ENCODE measurements around the gene PCDHA1.
A peak's percentile ranks its signal among the peaks of the same experiment; 100 is the strongest.

Gene PCDHA1

DNA sequence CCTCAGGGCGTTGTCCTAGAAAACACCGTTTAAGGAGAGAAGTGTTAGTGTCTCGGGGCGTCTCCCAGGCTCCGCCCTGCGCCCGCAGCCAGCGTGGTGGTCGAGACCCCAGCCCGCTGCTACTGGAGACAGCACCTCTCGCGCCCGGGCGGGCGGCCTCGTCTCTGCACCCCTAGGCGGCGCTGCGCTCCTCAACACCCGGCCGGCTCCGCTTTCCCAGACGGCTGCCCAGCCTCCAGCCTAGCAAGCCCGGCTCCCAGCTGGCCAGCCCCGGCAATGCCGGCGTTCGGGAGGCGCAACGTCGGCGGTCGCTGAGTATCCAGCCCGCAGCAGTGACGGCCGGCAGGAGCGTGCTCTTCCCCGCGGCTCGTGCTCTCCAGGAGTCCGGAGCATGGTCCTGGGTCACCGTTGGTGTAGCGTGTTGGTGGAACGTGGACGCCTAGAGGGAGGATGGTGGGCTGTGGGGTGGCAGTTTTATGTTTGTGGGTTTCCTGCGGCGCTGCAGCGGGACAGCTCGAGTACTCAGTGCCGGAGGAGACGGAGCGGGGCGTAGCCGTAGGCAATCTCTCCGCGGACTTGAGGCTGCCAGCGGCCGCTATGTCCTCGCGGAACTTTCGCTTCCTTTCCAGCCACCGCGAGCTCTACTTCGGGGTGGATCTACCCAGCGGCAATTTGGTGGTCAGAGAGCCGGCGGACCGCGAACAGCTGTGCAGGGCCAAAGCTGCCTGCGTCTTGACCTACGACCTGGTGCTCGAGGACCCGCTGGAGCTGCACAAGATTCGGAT lies 140.7 kb downstream of the PCDHA1 start:
- H3K27ac ChIP-seq (ENCODE audit: insufficient read depth, low read depth, low read length, poor library complexity, severe bottlenecking), result no peak overlapping the region
- no peaks in the 10 kb centered on the region for H3K36me3 ChIP-seq (ENCODE audit: control insufficient read depth, insufficient read depth, low read length)
- H3K4me1 ChIP-seq (ENCODE audit: control insufficient read depth, insufficient read depth, low read length), result no peaks in the 10 kb centered on the region
- H3K27me3 ChIP-seq (ENCODE audit: control insufficient read depth, insufficient read depth, low read length, poor library complexity, severe bottlenecking), result peaks cover 41% of the 10 kb centered on the region
- H3K4me3 ChIP-seq (ENCODE audit: insufficient read depth, low read depth, low read length), result peak overlapping the region; percentile 46
- no peaks in the 10 kb centered on the region for H3K9me3 ChIP-seq (ENCODE audit: control insufficient read depth, low read length)
- 3 to 4% methylated on average over 74 of the region's 74 CpGs for WGBS, 2 experiments

DNA sequence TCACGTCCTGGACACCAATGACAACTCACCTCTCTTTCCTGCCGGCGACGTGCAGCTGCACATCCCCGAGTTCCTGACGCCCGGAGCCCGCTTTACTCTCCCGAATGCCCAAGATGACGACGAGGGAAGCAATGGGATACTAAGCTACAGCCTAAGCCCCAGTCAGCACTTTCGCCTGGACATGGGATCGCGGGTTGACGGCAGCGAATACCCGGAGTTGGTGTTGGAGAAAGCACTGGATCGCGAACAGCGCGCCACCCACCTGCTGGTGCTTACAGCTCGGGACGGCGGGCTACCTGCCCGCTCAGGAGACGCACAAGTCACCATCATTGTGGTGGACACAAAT lies 141.3 kb downstream of the PCDHA1 start:
- Histone ChIP-seq H3K27me3 (ENCODE audit: control insufficient read depth, insufficient read depth, low read length, poor library complexity, severe bottlenecking) (peaks cover 41% of the 10 kb centered on the region), H3K9me3 (ENCODE audit: control insufficient read depth, low read length) (no peaks in the 10 kb centered on the region), H3K36me3 (ENCODE audit: control insufficient read depth, insufficient read depth, low read length) (no peaks in the 10 kb centered on the region), H3K4me3 (ENCODE audit: insufficient read depth, low read depth, low read length) (peak overlapping the region; percentile 46), H3K27ac (ENCODE audit: insufficient read depth, low read depth, low read length, poor library complexity, severe bottlenecking) (no peak overlapping the region), H3K4me1 (ENCODE audit: control insufficient read depth, insufficient read depth, low read length) (no peaks in the 10 kb centered on the region)
- 37 to 49% methylated on average over 26 of the region's 26 CpGs for WGBS, 2 experiments

DNA sequence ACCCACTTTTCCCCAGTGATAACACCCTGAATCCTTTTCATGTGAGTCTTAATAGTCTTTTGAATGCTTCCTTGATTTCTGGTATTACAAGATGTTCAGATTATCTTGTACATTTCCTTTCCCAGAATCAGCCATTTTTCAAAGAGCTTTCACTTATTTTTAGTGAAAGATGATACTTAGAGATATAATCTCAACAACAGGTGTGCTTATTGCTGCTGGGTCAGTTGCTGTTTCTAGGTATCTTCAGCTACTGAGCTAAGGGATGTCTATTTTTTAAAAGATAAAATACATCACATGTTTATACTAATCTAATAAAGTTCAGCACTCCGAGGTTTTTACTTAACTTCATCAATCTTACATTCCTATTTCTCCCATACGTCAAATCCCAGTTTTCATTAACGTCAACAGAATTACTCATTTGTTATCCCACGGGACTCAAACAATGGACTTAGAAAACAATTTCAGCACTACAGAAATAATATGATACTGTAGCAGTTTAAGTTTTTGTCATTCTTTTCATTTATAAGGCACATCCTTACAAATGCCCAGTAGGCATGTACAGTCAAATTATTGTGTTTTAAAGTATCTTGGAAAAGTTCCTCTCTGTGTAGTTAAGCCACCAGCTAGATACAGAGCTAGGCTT lies 149.1 kb downstream of the PCDHA1 start:
- Histone ChIP-seq H3K4me3 (ENCODE audit: insufficient read depth, low read depth, low read length) (no peak overlapping the region), H3K36me3 (ENCODE audit: control insufficient read depth, insufficient read depth, low read length) (no peaks in the 10 kb centered on the region), H3K9me3 (ENCODE audit: control insufficient read depth, low read length) (no peaks in the 10 kb centered on the region), H3K27ac (ENCODE audit: insufficient read depth, low read depth, low read length, poor library complexity, severe bottlenecking) (no peak overlapping the region), H3K27me3 (ENCODE audit: control insufficient read depth, insufficient read depth, low read length, poor library complexity, severe bottlenecking) (no peaks in the 10 kb centered on the region), H3K4me1 (ENCODE audit: control insufficient read depth, insufficient read depth, low read length) (no peaks in the 10 kb centered on the region)
- 92 to 93% methylated on average over 4 of the region's 4 CpGs for WGBS, 2 experiments

DNA sequence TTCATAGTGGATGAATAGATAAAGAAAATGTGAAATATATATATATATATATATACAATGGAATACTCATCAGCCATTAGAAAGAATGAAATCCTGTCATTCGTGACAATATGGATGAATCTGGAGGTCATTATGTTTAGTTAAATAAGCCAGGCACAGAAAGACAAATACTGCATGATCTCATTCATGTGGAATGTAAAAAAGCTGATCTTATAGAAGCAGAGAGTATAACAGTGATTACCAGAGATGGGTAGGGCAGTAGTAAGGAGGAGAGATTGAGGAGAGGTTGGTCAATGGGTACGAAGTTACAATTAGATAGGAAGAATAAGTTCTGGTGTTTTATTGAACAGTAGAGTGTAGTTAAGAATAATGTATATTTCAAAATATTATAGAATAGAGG lies 160.6 kb downstream of the PCDHA1 start:
- Histone ChIP-seq H3K27me3 (ENCODE audit: control insufficient read depth, insufficient read depth, low read length, poor library complexity, severe bottlenecking) (no peaks in the 10 kb centered on the region), H3K9me3 (ENCODE audit: control insufficient read depth, low read length) (no peaks in the 10 kb centered on the region), H3K4me3 (ENCODE audit: insufficient read depth, low read depth, low read length) (no peak overlapping the region), H3K36me3 (ENCODE audit: control insufficient read depth, insufficient read depth, low read length) (no peaks in the 10 kb centered on the region), H3K27ac (ENCODE audit: insufficient read depth, low read depth, low read length, poor library complexity, severe bottlenecking) (no peak overlapping the region), H3K4me1 (ENCODE audit: control insufficient read depth, insufficient read depth, low read length) (no peaks in the 10 kb centered on the region)
- 74 to 80% methylated on average over 2 of the region's 2 CpGs for WGBS, 2 experiments

DNA sequence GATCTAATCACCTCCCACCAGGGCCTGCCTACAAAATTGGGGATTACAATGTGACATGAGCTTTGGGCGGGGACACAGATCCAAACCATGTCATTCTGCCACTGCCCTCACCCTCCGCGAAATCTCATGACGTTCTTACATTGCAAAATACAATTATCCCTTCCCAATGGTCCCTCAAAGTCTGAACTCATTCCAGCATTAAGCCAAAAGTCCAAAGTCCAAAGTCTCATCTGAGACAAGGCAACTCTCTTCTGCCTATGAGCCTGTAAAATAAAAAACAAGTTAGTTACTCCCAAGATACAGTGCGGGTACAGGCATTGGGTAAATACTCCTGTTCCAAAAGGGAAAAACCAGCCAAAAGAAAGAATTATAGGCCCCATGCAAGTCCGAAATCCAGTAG lies 165.7 kb downstream of the PCDHA1 start:
- no peaks in the 10 kb centered on the region for H3K36me3 ChIP-seq (ENCODE audit: control insufficient read depth, insufficient read depth, low read length)
- H3K27me3 ChIP-seq (ENCODE audit: control insufficient read depth, insufficient read depth, low read length, poor library complexity, severe bottlenecking), result no peaks in the 10 kb centered on the region
- H3K4me3 ChIP-seq (ENCODE audit: insufficient read depth, low read depth, low read length), result no peak overlapping the region
- H3K4me1 ChIP-seq (ENCODE audit: control insufficient read depth, insufficient read depth, low read length), result no peaks in the 10 kb centered on the region
- 75 to 84% methylated on average over 6 of the region's 6 CpGs for WGBS, 2 experiments
- no peak overlapping the region for H3K27ac ChIP-seq (ENCODE audit: insufficient read depth, low read depth, low read length, poor library complexity, severe bottlenecking)
- no peaks in the 10 kb centered on the region for H3K9me3 ChIP-seq (ENCODE audit: control insufficient read depth, low read length)

DNA sequence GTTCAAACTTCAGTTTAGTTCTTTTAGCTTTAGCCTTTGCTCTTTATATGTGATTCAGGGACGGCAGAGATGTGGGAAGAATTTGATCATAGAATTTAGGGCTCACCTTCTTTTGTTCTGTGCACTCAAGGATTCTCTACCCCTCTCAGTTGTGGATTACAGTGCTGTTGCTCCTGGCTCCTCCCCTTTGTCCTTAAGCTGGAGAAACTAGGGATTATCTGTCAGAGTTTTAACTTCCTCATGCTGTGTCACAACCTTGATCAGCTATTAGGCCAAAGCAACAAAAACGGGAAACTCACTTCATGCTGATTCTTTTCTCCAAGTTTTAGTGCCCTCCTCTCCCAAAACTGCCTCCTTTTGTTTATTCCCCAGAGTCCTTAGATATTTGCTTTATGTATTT lies 167.3 kb downstream of the PCDHA1 start:
- no peaks in the 10 kb centered on the region for H3K27me3 ChIP-seq (ENCODE audit: control insufficient read depth, insufficient read depth, low read length, poor library complexity, severe bottlenecking)
- no peaks in the 10 kb centered on the region for H3K36me3 ChIP-seq (ENCODE audit: control insufficient read depth, insufficient read depth, low read length)
- H3K27ac ChIP-seq (ENCODE audit: insufficient read depth, low read depth, low read length, poor library complexity, severe bottlenecking), result no peak overlapping the region
- H3K9me3 ChIP-seq (ENCODE audit: control insufficient read depth, low read length), result no peaks in the 10 kb centered on the region
- 53 to 60% methylated on average over 2 of the region's 2 CpGs for WGBS, 2 experiments
- no peaks in the 10 kb centered on the region for H3K4me1 ChIP-seq (ENCODE audit: control insufficient read depth, insufficient read depth, low read length)
- H3K4me3 ChIP-seq (ENCODE audit: insufficient read depth, low read depth, low read length), result no peak overlapping the region

DNA sequence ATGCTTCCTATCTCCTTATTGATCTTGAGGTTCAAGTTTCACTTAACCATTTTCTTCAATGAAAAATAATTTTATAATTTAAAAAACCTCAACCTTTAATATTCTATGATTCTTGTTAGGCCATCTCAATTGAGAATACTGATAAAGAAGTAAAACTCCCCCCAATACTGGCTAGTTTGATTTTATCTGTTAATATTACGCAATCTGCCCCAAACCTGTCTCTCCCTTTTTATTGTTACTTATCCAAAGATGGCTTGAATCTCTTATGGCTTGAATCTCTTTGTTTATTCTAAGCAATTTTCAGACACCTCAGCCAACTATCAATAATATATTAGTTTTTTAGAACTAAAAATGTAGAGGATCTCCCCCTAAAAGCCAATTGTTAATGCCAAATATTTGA lies 176.2 kb downstream of the PCDHA1 start:
- no peak overlapping the region for H3K4me3 ChIP-seq (ENCODE audit: insufficient read depth, low read depth, low read length)
- whole genome bisulfite sequencing, 2 experiments, result 90 to 100% methylated on average over 1 of the region's 1 CpG
- peaks cover 6% of the 10 kb centered on the region for H3K4me1 ChIP-seq (ENCODE audit: control insufficient read depth, insufficient read depth, low read length)
- H3K27ac ChIP-seq (ENCODE audit: insufficient read depth, low read depth, low read length, poor library complexity, severe bottlenecking), result no peak overlapping the region
- no peaks in the 10 kb centered on the region for H3K9me3 ChIP-seq (ENCODE audit: control insufficient read depth, low read length)
- no peaks in the 10 kb centered on the region for H3K36me3 ChIP-seq (ENCODE audit: control insufficient read depth, insufficient read depth, low read length)
- H3K27me3 ChIP-seq (ENCODE audit: control insufficient read depth, insufficient read depth, low read length, poor library complexity, severe bottlenecking), result peaks cover 31% of the 10 kb centered on the region

DNA sequence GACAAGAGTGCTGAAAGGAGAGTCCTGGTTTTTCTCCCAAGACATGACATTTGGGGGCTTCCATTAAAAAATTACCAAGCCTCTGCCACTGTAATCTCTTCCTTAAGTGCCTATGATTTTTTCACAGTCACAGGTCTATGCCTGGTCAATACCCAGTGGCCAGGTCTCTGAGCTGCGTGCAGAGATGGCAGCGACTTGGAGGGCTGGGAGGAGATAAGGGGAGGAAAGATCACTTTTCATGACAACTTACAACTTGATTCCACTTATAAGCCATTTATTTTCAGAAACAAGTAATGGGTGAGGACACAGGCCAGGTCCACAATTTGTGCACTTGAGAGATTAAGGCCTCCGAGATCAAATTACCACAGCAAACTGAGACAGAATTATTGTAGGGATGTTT lies 178.4 kb downstream of the PCDHA1 start:
- H3K4me3 ChIP-seq (ENCODE audit: insufficient read depth, low read depth, low read length), result no peak overlapping the region
- H3K27ac ChIP-seq (ENCODE audit: insufficient read depth, low read depth, low read length, poor library complexity, severe bottlenecking), result no peak overlapping the region
- no peaks in the 10 kb centered on the region for H3K36me3 ChIP-seq (ENCODE audit: control insufficient read depth, insufficient read depth, low read length)
- H3K27me3 ChIP-seq (ENCODE audit: control insufficient read depth, insufficient read depth, low read length, poor library complexity, severe bottlenecking), result peaks cover 48% of the 10 kb centered on the region
- H3K9me3 ChIP-seq (ENCODE audit: control insufficient read depth, low read length), result no peaks in the 10 kb centered on the region
- H3K4me1 ChIP-seq (ENCODE audit: control insufficient read depth, insufficient read depth, low read length), result peaks cover 6% of the 10 kb centered on the region
- 80 to 100% methylated on average over 1 to 3 of the region's 3 CpGs for WGBS, 2 experiments

DNA sequence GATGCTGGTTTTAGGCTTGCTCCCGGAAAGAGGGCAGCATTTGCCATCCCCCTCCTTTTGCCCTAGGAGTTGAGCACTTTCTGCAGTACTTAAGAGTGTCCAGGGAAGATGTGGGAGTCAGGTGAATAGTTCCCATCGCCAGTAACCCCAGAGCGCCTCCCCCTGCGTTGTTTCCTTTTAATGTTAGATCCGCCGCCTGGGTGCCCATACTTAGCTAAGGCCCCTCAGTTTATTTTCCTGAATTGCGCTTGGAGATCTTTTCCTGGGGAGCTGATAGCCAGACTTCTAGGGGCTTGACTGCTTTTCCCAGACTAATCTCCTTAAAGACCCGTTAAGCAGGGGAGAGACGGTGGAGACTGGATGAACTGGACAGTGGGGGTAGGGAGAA lies 180.0 kb downstream of the PCDHA1 start:
- H3K36me3 ChIP-seq (ENCODE audit: control insufficient read depth, insufficient read depth, low read length), result no peaks in the 10 kb centered on the region
- H3K4me1 ChIP-seq (ENCODE audit: control insufficient read depth, insufficient read depth, low read length), result peaks cover 6% of the 10 kb centered on the region
- no peak overlapping the region for H3K27ac ChIP-seq (ENCODE audit: insufficient read depth, low read depth, low read length, poor library complexity, severe bottlenecking)
- peak overlapping the region; percentile 47 for H3K4me3 ChIP-seq (ENCODE audit: insufficient read depth, low read depth, low read length)
- no peaks in the 10 kb centered on the region for H3K9me3 ChIP-seq (ENCODE audit: control insufficient read depth, low read length)
- peaks cover 48% of the 10 kb centered on the region for H3K27me3 ChIP-seq (ENCODE audit: control insufficient read depth, insufficient read depth, low read length, poor library complexity, severe bottlenecking)
- 0 to 2% methylated on average over 9 of the region's 9 CpGs for WGBS, 2 experiments

DNA sequence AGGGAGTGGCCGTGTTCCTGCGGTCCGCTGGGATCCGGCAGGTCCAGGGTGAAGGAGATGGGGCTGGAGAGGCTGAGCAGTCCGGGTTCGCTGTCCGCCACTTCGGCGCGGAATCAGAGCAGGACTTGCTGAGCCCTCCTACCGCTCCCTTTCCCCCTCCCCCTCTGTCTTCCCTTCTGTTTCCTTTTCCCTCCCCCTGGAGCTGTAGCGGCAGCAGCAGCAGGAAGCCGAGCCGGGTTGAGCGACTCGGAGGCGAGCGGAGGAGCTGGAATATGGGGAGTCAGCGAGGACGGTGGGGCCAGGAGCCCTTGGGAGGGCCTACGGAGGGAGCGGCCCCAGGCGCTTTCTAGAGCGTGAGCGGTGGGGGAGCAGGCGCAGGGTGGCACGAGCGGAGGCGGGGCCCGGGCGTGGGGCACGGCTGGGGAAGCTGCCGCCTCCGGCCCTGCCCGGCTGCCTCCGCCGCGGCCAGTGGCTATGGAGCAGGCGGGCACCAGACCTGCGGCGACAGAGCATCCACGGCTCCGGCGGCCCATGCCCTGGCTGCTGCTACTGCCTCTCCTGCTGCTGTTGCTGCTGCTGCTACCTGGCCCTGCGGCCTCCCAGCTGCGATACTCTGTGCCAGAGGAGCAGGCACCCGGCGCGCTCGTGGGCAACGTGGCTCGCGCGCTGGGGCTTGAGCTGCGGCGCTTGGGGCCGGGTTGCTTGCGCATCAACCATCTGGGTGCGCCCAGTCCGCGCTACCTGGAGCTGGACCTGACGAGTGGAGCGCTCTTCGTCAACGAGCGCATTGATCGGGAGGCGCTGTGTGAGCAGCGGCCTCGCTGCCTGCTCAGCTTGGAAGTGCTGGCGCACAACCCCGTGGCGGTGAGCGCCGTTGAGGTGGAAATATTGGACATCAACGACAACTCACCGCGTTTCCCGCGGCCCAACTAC lies 180.6 kb downstream of the PCDHA1 start, which contains the start of gene PCDHAC2:
Gene PCDHAC2 (plus strand): TSS at position 184 of the 933 bp plus-strand sequence. CDS start 291 bp downstream, at position 475.
- 1% methylated on average over 80 of the region's 80 CpGs for WGBS, 2 experiments
- Histone ChIP-seq H3K27me3 (ENCODE audit: control insufficient read depth, insufficient read depth, low read length, poor library complexity, severe bottlenecking) (peaks cover 48% of the 10 kb centered on the region), H3K36me3 (ENCODE audit: control insufficient read depth, insufficient read depth, low read length) (no peaks in the 10 kb centered on the region), H3K9me3 (ENCODE audit: control insufficient read depth, low read length) (no peaks in the 10 kb centered on the region), H3K4me1 (ENCODE audit: control insufficient read depth, insufficient read depth, low read length) (peaks cover 6% of the 10 kb centered on the region), H3K4me3 (ENCODE audit: insufficient read depth, low read depth, low read length) (peak within 1 kb of the TSS; percentile 47), H3K27ac (ENCODE audit: insufficient read depth, low read depth, low read length, poor library complexity, severe bottlenecking) (no peak within 1 kb of the TSS)
